Lower leg skin (tissue), 4 donors: ENCODE data around the gene HOXD10. TPM values are rescaled to one million over a fixed set of nuclear protein-coding genes. Genes with fewer than 3 reads are reported as not detected.

Experiments used
- DNase-seq, 2 donors: peaks; one replicate each; pipeline ENCODE4 v3.0.0-alpha.2; 2019; ENCODE audit warnings: low spot score in 2 of 2
- H3K4me3 ChIP-seq: fragments of 200-600 bp; sonication (generic); 2 replicates; pipeline ENCODE4 v1.5.1; 2017; ENCODE audit warnings: mild to moderate bottlenecking, low read depth; ENCODE audit not compliant: poor library complexity, severe bottlenecking
- CTCF ChIP-seq, 3 donors: fragments of 450-650 bp; IDR thresholded peaks; one replicate each; pipeline ENCODE4 v1.5.1; 2016; ENCODE audit warnings: antibody characterized with exemption in 3 of 3, mild to moderate bottlenecking in 3 of 3, moderate library complexity in 2 of 3
- POLR2A ChIP-seq, 2 donors: fragments of 450-650 bp; IDR thresholded peaks; one replicate each; pipeline ENCODE4 v1.6.1; 2016 to 2017; ENCODE audit warnings: antibody characterized with exemption in 2 of 2, mild to moderate bottlenecking in 1 of 2, moderate library complexity in 1 of 2
- WGBS, 2 donors: methylation state at CpG; one replicate each; pipeline ENCODE4 v1.1.5; 2018; 5-methylcytosine and 5-hydroxymethylcytosine counted together
- intact Hi-C: fragments of 100-400 bp; cut with DNase I; formaldehyde crosslinking; loops from one replicate; pipeline ENCODE4 v1.15.0; 2023; ENCODE audit warnings: low total_unique reads
- total RNA-seq, 4 donors: library from RNA; depleted of rRNA; stranded (reverse); fragments of >200 nt; gene quantifications; one replicate each; pipeline ENCODE4 v1.1.0, GENCODE V29; 2016

HOXD10 gene
- total RNA-seq, 4 donors from 2014 or later: 0.29 to 3.1 (median 1.4) TPM; not detected in 1

- TF ChIP-seq POLR2A (IDR thresholded peaks at IDR 0.05): no peak
- TF ChIP-seq CTCF (IDR thresholded peaks at IDR 0.05): no peak
- no peak overlapping the region for H3K4me3 ChIP-seq
- intact Hi-C loops: no loop called here
- 50 to 54% methylated on average over 48 of the region's 48 CpGs for WGBS, 2 donors
- peak in 1 of 2 donors; percentile 75 for DNase-seq
Measured at GRCh38 chr2:176152350-176153181, 36.0 kb downstream of the HOXD10 start.

DNA sequence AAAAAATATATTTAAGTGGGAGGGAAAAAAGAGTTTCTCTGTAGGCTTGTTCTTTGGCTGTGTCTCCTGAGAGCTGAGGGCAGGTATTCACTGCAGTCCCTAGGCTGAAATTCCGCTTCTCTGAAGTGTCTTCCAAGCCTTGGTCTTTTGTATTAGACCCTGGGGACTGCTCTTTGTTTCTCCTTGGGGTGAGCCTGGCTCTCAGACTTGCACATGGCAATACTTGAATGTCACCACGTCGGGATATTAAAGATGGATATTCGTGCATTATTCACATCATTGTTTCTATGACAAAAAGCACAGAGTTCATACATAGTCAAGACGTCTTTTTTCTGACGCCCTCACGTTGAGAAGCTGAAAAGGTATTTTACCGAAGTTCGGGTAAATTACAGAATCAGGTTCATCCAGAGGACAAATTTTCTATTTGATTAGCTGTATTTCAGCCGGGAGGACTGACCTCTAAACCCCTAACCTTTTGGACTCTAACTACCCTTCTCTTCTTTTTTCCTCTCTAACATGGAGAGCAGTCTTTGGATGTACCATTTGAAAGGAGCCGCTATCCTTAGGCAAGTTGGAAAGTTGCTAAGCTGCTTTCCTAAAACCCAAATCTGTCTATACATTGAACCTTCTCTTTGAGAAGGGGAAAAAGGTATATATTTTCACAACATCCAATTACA, 38.1 kb downstream of the HOXD10 start:
- 66 to 71% methylated on average over 11 of the region's 11 CpGs for WGBS, 2 donors
- TF ChIP-seq POLR2A (IDR thresholded peaks at IDR 0.05) (no peak), CTCF (IDR thresholded peaks at IDR 0.05) (no peak)
- no peak for DNase-seq
- intact Hi-C loops: no loop called here
- no peak overlapping the region for H3K4me3 ChIP-seq

GRCh38 chr2:176155356-176156044, 38.9 kb downstream of the HOXD10 start:
- no peak for TF ChIP-seq POLR2A (IDR thresholded peaks at IDR 0.05)
- TF ChIP-seq CTCF (IDR thresholded peaks at IDR 0.05): no peak
- intact Hi-C loops: no loop called here
- DNase-seq: no peak
- H3K4me3 ChIP-seq: no peak overlapping the region
- 62 to 64% methylated on average over 6 of the region's 6 CpGs for WGBS, 2 donors

DNA sequence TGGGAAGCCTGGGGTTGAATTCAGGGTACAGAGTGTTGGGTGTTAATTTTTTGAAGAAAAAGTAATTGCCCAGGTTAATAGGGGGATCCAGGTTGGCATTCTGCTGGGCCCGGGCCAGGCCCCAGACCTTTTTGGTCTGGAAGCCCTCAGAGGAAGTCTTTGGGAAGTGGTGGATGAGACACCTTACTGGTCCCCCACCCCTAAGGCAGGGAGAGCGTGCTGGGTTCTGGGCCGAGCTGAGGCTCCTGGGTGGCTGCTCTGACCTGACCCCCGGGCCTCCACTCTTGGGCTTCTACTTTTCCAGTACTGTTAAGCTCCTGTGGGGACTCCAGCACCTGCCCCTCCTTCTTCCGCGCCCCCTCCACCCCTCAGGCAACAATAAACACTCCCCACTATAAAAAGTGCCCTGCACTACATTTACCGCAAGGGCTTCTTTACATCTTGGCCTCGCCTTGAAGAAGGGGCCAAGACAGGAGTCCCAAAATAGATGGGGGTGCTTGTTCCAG, 39.8 kb downstream of the HOXD10 start:
- intact Hi-C loops: no loop called here

More for the DNA sequence above, 39.8 kb downstream of the HOXD10 start:
- 69% methylated on average over 8 of the region's 8 CpGs for WGBS, 2 donors
- no peak overlapping the region for H3K4me3 ChIP-seq
- DNase-seq: peak in 1 of 2 donors; percentile 73
- TF ChIP-seq CTCF (IDR thresholded peaks at IDR 0.05) (no peak), POLR2A (IDR thresholded peaks at IDR 0.05) (no peak)
